ENCODE results near the gene C16orf96. TPM values are rescaled to one million over a fixed set of nuclear protein-coding genes. Genes with fewer than 3 reads are reported as not detected.

C16orf96 gene
- total and polyA plus RNA-seq, 7 donors: 0.04 to 0.32 (median 0.06) TPM; not detected in 3

DNA sequence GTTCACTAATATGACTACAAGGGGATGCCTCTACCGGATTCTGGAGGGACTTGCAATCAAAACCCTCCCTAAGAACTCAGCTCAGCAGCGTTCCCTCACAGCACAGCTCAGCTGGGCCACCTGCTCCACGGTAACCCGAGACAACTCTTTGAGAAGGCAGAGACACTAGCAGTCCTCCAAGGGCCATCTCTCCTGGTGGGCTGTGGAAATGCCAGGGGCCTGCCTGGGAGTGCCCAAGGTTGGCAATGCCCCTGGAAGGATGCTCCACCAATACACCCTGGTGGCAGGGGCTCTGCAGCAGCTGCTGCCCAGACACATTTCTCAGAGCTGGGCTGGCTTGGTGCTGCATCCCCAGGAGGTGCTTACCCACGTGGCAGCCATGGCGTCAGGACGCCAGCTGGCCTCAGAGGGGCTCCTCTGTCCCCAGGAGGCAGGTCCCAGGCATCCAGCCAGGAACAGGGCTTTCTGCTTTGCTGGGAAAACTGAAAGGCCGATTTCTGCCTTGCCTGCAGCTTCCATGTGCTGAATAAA, 34.0 kb upstream of the C16orf96 start:
- ATAC-seq: peak; percentile 63 to 75 (median 70)

DNA sequence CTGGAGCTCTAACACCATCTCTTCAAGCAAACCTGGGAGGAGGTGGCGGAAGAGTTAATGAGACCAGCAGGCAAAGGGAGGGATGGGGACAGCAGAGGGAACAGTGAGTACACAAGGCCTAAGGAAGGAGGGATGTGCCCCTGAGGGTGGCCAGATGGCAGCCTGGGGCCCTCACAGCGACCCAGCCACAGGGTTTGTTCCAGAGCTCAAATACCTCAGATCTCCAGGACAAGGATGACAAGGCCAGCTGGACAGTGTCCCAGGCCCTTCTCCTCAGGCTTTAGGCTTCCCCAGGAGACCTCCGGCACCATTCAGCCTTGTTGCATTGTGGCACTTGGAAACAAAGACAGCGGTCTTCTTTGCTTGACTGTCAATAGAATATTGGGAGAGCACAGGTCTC, 32.5 kb upstream of the C16orf96 start:
- DNase-seq: no peak

More for the DNA sequence above, 34.0 kb upstream of the C16orf96 start:
- 13 to 22% (median 19%) methylated on average over 8 of the region's 8 CpGs for WGBS, 3 donors
- H3K36me3 ChIP-seq (ENCODE audit: insufficient read depth in 1 of 2, low read depth in 1 of 2): no peaks in the 10 kb centered on the region
- peaks cover 39% of the 10 kb centered on the region for H3K4me1 ChIP-seq
- peak; percentile 47 to 80 for DNase-seq
- TF ChIP-seq, protein P1, sequence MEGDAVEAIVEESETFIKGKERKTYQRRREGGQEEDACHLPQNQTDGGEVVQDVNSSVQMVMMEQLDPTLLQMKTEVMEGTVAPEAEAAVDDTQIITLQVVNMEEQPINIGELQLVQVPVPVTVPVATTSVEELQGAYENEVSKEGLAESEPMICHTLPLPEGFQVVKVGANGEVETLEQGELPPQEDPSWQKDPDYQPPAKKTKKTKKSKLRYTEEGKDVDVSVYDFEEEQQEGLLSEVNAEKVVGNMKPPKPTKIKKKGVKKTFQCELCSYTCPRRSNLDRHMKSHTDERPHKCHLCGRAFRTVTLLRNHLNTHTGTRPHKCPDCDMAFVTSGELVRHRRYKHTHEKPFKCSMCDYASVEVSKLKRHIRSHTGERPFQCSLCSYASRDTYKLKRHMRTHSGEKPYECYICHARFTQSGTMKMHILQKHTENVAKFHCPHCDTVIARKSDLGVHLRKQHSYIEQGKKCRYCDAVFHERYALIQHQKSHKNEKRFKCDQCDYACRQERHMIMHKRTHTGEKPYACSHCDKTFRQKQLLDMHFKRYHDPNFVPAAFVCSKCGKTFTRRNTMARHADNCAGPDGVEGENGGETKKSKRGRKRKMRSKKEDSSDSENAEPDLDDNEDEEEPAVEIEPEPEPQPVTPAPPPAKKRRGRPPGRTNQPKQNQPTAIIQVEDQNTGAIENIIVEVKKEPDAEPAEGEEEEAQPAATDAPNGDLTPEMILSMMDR (IDR thresholded peaks at IDR 0.05): no peak
- intact Hi-C loops (cut with DNase I): no loop called here
- no peaks in the 10 kb centered on the region for H3K9me3 ChIP-seq
- no peaks in the 10 kb centered on the region for H3K27me3 ChIP-seq (ENCODE audit: insufficient read depth in 3 of 3, low read length in 2 of 3)
- peak overlapping the region; percentile 66 for H3K27ac ChIP-seq
- H3K4me3 ChIP-seq: no peak overlapping the region

DNA sequence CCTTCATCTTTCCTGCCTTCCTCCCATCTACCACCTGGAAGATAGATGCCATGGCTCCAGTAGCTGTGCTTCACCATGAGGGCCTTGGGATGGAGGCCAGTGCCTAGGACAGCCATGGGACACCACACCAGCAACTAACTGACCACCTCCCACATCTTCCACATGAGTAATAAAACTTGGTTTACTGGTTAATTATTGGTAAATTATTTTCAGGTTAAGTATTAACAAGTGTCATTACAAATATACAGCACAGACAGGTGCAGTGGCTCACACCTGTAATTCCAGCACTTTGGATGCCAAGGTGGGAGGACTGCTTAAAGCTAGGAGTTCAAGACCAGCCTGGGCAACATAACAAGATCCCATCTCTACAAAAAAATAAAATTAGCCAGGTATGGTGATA, 31.6 kb upstream of the C16orf96 start:
- ATAC-seq (no peak), DNase-seq (no peak)
- H3K4me1 ChIP-seq: peaks cover 48% of the 10 kb centered on the region
- H3K4me3 ChIP-seq: no peak overlapping the region
- H3K36me3 ChIP-seq (ENCODE audit: insufficient read depth in 1 of 2, low read depth in 1 of 2): no peaks in the 10 kb centered on the region
- intact Hi-C loops (cut with DNase I): no loop called here
- no peaks in the 10 kb centered on the region for H3K9me3 ChIP-seq
- no peaks in the 10 kb centered on the region for H3K27me3 ChIP-seq (ENCODE audit: insufficient read depth in 3 of 3, low read length in 2 of 3)
- TF ChIP-seq, protein P1 (IDR thresholded peaks at IDR 0.05): no peak
- H3K27ac ChIP-seq: peak overlapping the region; percentile 66

More for the DNA sequence above, 32.5 kb upstream of the C16orf96 start:
- Histone ChIP-seq H3K4me1 (peaks cover 39% of the 10 kb centered on the region), H3K27me3 (ENCODE audit: insufficient read depth in 3 of 3, low read length in 2 of 3) (no peaks in the 10 kb centered on the region), H3K36me3 (ENCODE audit: insufficient read depth in 1 of 2, low read depth in 1 of 2) (no peaks in the 10 kb centered on the region), H3K27ac (peak overlapping the region; percentile 66), H3K4me3 (no peak overlapping the region), H3K9me3 (no peaks in the 10 kb centered on the region)
- intact Hi-C loops (cut with DNase I): no loop called here
- TF ChIP-seq, protein P1 (IDR thresholded peaks at IDR 0.05): no peak
- ATAC-seq: no peak
- WGBS, 3 donors: 67 to 100% (median 76%) methylated on average over 4 of the region's 4 CpGs

DNA sequence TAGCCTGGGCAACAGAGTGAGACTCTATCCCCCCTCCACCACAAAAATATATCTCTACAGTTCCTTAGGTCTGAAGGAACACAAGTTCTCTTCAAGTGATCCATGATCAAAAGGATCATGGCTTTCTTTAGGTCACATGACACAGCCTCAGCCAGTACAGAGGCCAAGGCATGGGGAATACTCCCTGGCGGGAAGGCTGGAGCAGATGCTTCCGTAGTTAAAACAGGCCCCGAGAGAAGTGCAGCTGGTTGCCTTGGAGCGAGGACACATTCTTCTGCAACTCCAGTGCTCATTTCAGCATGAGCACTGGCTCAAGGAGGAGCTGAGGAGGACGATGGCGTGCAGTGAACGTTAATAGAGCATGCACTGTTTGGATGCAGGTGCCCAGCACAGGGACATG, 31.1 kb upstream of the C16orf96 start:
- no peaks in the 10 kb centered on the region for H3K36me3 ChIP-seq (ENCODE audit: insufficient read depth in 1 of 2, low read depth in 1 of 2)
- peak in 1 of 2 donors; percentile 72 for DNase-seq
- intact Hi-C loops (cut with DNase I): no loop called here
- peak overlapping the region; percentile 66 for H3K27ac ChIP-seq
- peak in 2 of 4 donors; percentile 23 to 27 for ATAC-seq
- H3K9me3 ChIP-seq: no peaks in the 10 kb centered on the region
- WGBS, 3 donors: 29 to 49% (median 37%) methylated on average over 7 of the region's 7 CpGs
- H3K27me3 ChIP-seq (ENCODE audit: insufficient read depth in 3 of 3, low read length in 2 of 3): no peaks in the 10 kb centered on the region
- TF ChIP-seq, protein P1 (IDR thresholded peaks at IDR 0.05): no peak
- H3K4me3 ChIP-seq: no peak overlapping the region
- H3K4me1 ChIP-seq: peaks cover 53% of the 10 kb centered on the region

Measured in psoas muscle (tissue), 8 donors.